Measurements from ENCODE around the gene DNAJB11. TPM values are rescaled to one million over a fixed set of nuclear protein-coding genes. Genes with fewer than 3 reads are reported as not detected.
"Not testable (repeated sequence)": the region's sequence is repeated elsewhere in the genome, so short reads cannot be mapped to it uniquely, and the experiment has no call there.

Gene DNAJB11
- total RNA-seq, 2 donors from 2014 or later = 37.0 to 39.5 TPM

- intact Hi-C loops (cut with DNase I) = loop anchor here (5.0 to 10.0 kb wide), 2 partner anchors 276 to 284 kb away; no protein-coding TSS in a partner anchor
- no peak for DNase-seq (ENCODE audit: low spot score)
Observed at GRCh38 chr3:186540835-186541226, 29.7 kb upstream of the DNAJB11 start.

GRCh38 chr3:186544281-186544680 lies 26.2 kb upstream of the DNAJB11 start, which contains the start of gene CRYGS:
CRYGS (minus strand) TSS chr3:186544380; CDS start chr3:186544326, 54 bp downstream.
- intact Hi-C loops (cut with DNase I) = loop anchor here (5.0 to 10.0 kb wide), 2 partner anchors 279 to 287 kb away; no protein-coding TSS in a partner anchor
- no peak for DNase-seq (ENCODE audit: low spot score)

- intact Hi-C loops (cut with DNase I) = loop anchor here in 1 of 2 donors (10.0 kb wide), 1 partner anchor 285 kb away; no protein-coding TSS in a partner anchor
Observed at GRCh38 chr3:186549497-186549896, 21.0 kb upstream of the DNAJB11 start.

GRCh38 chr3:186551387-186551786 lies 19.1 kb upstream of the DNAJB11 start:
- no peak for DNase-seq (ENCODE audit: low spot score)
- intact Hi-C loops (cut with DNase I) = no loop called here

More at GRCh38 chr3:186549497-186549896, 21.0 kb upstream of the DNAJB11 start:
- DNase-seq (ENCODE audit: low spot score) = no peak

GRCh38 chr3:186552408-186553031 lies 18.0 kb upstream of the DNAJB11 start:
- intact Hi-C loops (cut with DNase I) = no loop called here
- DNase-seq (ENCODE audit: low spot score) = no peak

- intact Hi-C loops (cut with DNase I) = no loop called here
- DNase-seq (ENCODE audit: low spot score) = no peak
Observed at GRCh38 chr3:186564586-186564985, 5.9 kb upstream of the DNAJB11 start.

- intact Hi-C loops (cut with DNase I) = no loop called here
- no peak for DNase-seq (ENCODE audit: low spot score)
Observed at GRCh38 chr3:186566772-186567071, 3.8 kb upstream of the DNAJB11 start.

GRCh38 chr3:186567072-186567921 lies 3.2 kb upstream of the DNAJB11 start, which contains the start of gene TBCCD1:
TBCCD1 (minus strand) TSS chr3:186567339; CDS start chr3:186564329, 3,010 bp downstream.
- peak; percentile 97 for DNase-seq (ENCODE audit: low spot score)
- intact Hi-C loops (cut with DNase I) = no loop called here

- DNase-seq (ENCODE audit: low spot score); intact Hi-C loops (cut with DNase I): not testable (repeated sequence)
Observed at GRCh38 chr3:186569361-186569760, 1.2 kb upstream of the DNAJB11 start.

- DNase-seq (ENCODE audit: low spot score) = no peak
- intact Hi-C loops (cut with DNase I) = no loop called here
Observed at GRCh38 chr3:186569779-186570095, 783 bp upstream of the DNAJB11 start.

- no peak for DNase-seq (ENCODE audit: low spot score)
- intact Hi-C loops (cut with DNase I) = no loop called here
Observed at GRCh38 chr3:186570941-186571643, 572 bp downstream of the DNAJB11 start.

GRCh38 chr3:186571644-186572013 lies 1.1 kb downstream of the DNAJB11 start:
- intact Hi-C loops (cut with DNase I) = no loop called here
- DNase-seq (ENCODE audit: low spot score) = no peak

- DNase-seq (ENCODE audit: low spot score) = no peak
- intact Hi-C loops (cut with DNase I) = no loop called here
Observed at GRCh38 chr3:186577521-186577920, 7.0 kb downstream of the DNAJB11 start.

GRCh38 chr3:186580785-186581184 lies 10.3 kb downstream of the DNAJB11 start:
- DNase-seq (ENCODE audit: low spot score) = no peak
- intact Hi-C loops (cut with DNase I) = no loop called here

GRCh38 chr3:186582541-186582940 lies 12.0 kb downstream of the DNAJB11 start:
- no peak for DNase-seq (ENCODE audit: low spot score)
- intact Hi-C loops (cut with DNase I) = no loop called here

- intact Hi-C loops (cut with DNase I) = no loop called here
- DNase-seq (ENCODE audit: low spot score) = no peak
Observed at GRCh38 chr3:186583831-186584230, 13.3 kb downstream of the DNAJB11 start.

GRCh38 chr3:186586245-186586644 lies 15.7 kb downstream of the DNAJB11 start:
- not testable (repeated sequence) for DNase-seq (ENCODE audit: low spot score)

GRCh38 chr3:186587183-186587582 lies 16.7 kb downstream of the DNAJB11 start:
- DNase-seq (ENCODE audit: low spot score) = no peak
- intact Hi-C loops (cut with DNase I) = no loop called here

More at GRCh38 chr3:186586245-186586644, 15.7 kb downstream of the DNAJB11 start:
- intact Hi-C loops (cut with DNase I) = not testable (repeated sequence)

- no peak for DNase-seq (ENCODE audit: low spot score)
- intact Hi-C loops (cut with DNase I) = no loop called here
Observed at GRCh38 chr3:186588632-186589031, 18.1 kb downstream of the DNAJB11 start.

GRCh38 chr3:186589121-186589520 lies 18.6 kb downstream of the DNAJB11 start:
- intact Hi-C loops (cut with DNase I) = no loop called here
- no peak for DNase-seq (ENCODE audit: low spot score)

Measured in posterior vena cava (tissue), 2 donors.